Raji (cell line): ENCODE measurements around the gene TP53AIP1.

ENCODE experiments used
- POLR2A ChIP-seq: IDR thresholded peaks from 2 replicates; pipeline ENCODE4 v1.6.1; 2011; ENCODE audit warnings: low read depth, low read length, control low read depth; ENCODE audit not compliant: insufficient read depth

TP53AIP1 gene

GRCh38 chr11:128919216-128919615 is 23.5 kb downstream of the TP53AIP1 start:
- no peak for TF ChIP-seq POLR2A

GRCh38 chr11:128917144-128917724 is 25.4 kb downstream of the TP53AIP1 start:
- no peak for TF ChIP-seq POLR2A

- TF ChIP-seq POLR2A: no peak
These were observed 26.0 kb downstream of the TP53AIP1 start for GRCh38 chr11:128916681-128917080.

- TF ChIP-seq POLR2A: no peak
These were observed 26.6 kb downstream of the TP53AIP1 start for GRCh38 chr11:128916037-128916572.

- TF ChIP-seq POLR2A: no peak
These were observed 27.5 kb downstream of the TP53AIP1 start for GRCh38 chr11:128915149-128915521.

GRCh38 chr11:128914216-128915148 is 28.2 kb downstream of the TP53AIP1 start:
- TF ChIP-seq POLR2A: no peak

GRCh38 chr11:128913806-128914205 is 28.9 kb downstream of the TP53AIP1 start:
- TF ChIP-seq POLR2A: no peak

- TF ChIP-seq POLR2A: no peak
These were observed 31.0 kb downstream of the TP53AIP1 start for GRCh38 chr11:128911701-128912100.

- no peak for TF ChIP-seq POLR2A
These were observed 31.4 kb downstream of the TP53AIP1 start for GRCh38 chr11:128911239-128911638.

- TF ChIP-seq POLR2A: no peak
These were observed 32.1 kb downstream of the TP53AIP1 start for GRCh38 chr11:128910576-128910975.

GRCh38 chr11:128909438-128910125 is 33.1 kb downstream of the TP53AIP1 start:
- no peak for TF ChIP-seq POLR2A

- no peak for TF ChIP-seq POLR2A
These were observed 34.1 kb downstream of the TP53AIP1 start for GRCh38 chr11:128908391-128909246.

- TF ChIP-seq POLR2A: no peak
These were observed 35.1 kb downstream of the TP53AIP1 start for GRCh38 chr11:128907585-128907984.

- no peak for TF ChIP-seq POLR2A
These were observed 36.3 kb downstream of the TP53AIP1 start for GRCh38 chr11:128906185-128907050.
